HEK293 (cell line): ENCODE results near the gene ADAMTS12.

Experiments
- IKZF3 ChIP-seq: fragments of 450-650 bp; IDR thresholded peaks from 2 replicates; pipeline ENCODE4 v1.5.0; 2018; ENCODE audit warnings: missing biosample characterization, mild to moderate bottlenecking, missing genetic modification characterization, moderate library complexity
- RBAK ChIP-seq: fragments of 450-650 bp; formaldehyde crosslinking; IDR thresholded peaks from 2 replicates; pipeline ENCODE4 v1.5.1; 2016; ENCODE audit warnings: missing biosample characterization, missing genetic modification characterization
- YY1 ChIP-seq: fragments of 450-650 bp; formaldehyde crosslinking; IDR thresholded peaks from 2 replicates; pipeline ENCODE4 v1.5.1; 2018; ENCODE audit warnings: missing biosample characterization, missing genetic modification characterization
- ZEB2 ChIP-seq: fragments of 450-650 bp; formaldehyde crosslinking; IDR thresholded peaks from 2 replicates; pipeline ENCODE4 v1.5.1; 2016; ENCODE audit warnings: missing biosample characterization, missing genetic modification characterization
- ZNF214 ChIP-seq: fragments of 450-650 bp; formaldehyde crosslinking; IDR thresholded peaks from 2 replicates; pipeline ENCODE4 v1.5.1; 2017; ENCODE audit warnings: missing biosample characterization, mild to moderate bottlenecking, missing genetic modification characterization, borderline replicate concordance
- ZNF239 ChIP-seq: fragments of 450-650 bp; formaldehyde crosslinking; IDR thresholded peaks from 2 replicates; pipeline ENCODE4 v1.5.1; 2016; ENCODE audit warnings: missing biosample characterization, missing genetic modification characterization
- ZNF292 ChIP-seq: fragments of 450-650 bp; formaldehyde crosslinking; IDR thresholded peaks from 2 replicates; pipeline ENCODE4 v1.5.1; 2016; ENCODE audit warnings: low read depth, missing biosample characterization, missing genetic modification characterization, borderline replicate concordance
- ZNF561 ChIP-seq: fragments of 450-650 bp; IDR thresholded peaks from 2 replicates; pipeline ENCODE4 v1.5.1; 2018; ENCODE audit warnings: missing biosample characterization, missing genetic modification characterization, borderline replicate concordance
- TF ChIP-seq, protein P1 (sequence below): fragments of 450-650 bp; formaldehyde crosslinking; IDR thresholded peaks from 2 replicates; pipeline ENCODE4 v1.5.1; 2017; ENCODE audit warnings: missing biosample characterization, missing genetic modification characterization
- TF ChIP-seq, protein P2 (sequence below): fragments of 450-650 bp; formaldehyde crosslinking; IDR thresholded peaks from 2 replicates; pipeline ENCODE4 v1.5.1; 2016; ENCODE audit warnings: missing biosample characterization, missing genetic modification characterization
- TF ChIP-seq, protein P3 (sequence below): fragments of 450-650 bp; formaldehyde crosslinking; IDR thresholded peaks from 2 replicates; pipeline ENCODE4 v1.5.1; 2016; ENCODE audit warnings: missing biosample characterization, missing genetic modification characterization, borderline replicate concordance
- TF ChIP-seq, protein P4 (sequence below): fragments of 450-650 bp; formaldehyde crosslinking; IDR thresholded peaks from 2 replicates; pipeline ENCODE4 v1.5.1; 2016; ENCODE audit warnings: missing biosample characterization, missing genetic modification characterization
- TF ChIP-seq, protein P5 (sequence below): fragments of 450-650 bp; formaldehyde crosslinking; IDR thresholded peaks from 2 replicates; pipeline ENCODE4 v1.5.1; 2016; ENCODE audit warnings: missing biosample characterization, missing genetic modification characterization

DNA sequence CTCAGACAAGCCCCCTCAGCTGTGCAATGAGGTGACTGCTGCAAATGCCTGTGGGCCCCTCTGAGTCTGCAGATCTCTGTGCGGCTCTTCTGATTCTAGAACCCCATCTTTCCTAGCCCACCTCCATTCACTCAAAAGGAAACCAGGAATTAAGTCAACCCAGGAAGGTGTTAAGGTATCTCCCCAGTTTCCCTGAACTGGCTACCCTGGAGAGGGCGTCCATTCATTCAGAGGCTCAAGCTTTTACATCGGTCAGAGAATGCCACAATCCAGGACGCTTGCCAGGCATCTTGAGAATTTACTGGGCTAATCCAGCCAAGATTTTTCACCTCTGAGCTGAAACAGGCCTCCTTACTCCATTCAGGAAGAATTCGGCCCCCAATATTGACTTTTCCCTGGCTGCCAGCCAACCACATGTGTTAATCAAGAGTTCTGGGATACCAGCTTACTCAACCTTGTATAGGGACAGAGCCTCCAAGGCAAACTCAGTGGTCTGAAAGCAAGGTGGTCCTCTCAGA, 889 bp upstream of the ADAMTS12 start:
- TF ChIP-seq ZNF214 (tag by site-specific recombination) (no peak), ZNF561 (tag by site-specific recombination) (no peak), ZNF292 (tag by site-specific recombination) (no peak), IKZF3 (tag by site-specific recombination) (no peak), RBAK (tag by site-specific recombination) (no peak), YY1 (tag by site-specific recombination) (no peak), ZNF239 (tag by site-specific recombination) (no peak), ZEB2 (no peak)
- TF ChIP-seq, protein P1, sequence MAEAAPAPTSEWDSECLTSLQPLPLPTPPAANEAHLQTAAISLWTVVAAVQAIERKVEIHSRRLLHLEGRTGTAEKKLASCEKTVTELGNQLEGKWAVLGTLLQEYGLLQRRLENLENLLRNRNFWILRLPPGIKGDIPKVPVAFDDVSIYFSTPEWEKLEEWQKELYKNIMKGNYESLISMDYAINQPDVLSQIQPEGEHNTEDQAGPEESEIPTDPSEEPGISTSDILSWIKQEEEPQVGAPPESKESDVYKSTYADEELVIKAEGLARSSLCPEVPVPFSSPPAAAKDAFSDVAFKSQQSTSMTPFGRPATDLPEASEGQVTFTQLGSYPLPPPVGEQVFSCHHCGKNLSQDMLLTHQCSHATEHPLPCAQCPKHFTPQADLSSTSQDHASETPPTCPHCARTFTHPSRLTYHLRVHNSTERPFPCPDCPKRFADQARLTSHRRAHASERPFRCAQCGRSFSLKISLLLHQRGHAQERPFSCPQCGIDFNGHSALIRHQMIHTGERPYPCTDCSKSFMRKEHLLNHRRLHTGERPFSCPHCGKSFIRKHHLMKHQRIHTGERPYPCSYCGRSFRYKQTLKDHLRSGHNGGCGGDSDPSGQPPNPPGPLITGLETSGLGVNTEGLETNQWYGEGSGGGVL (tag by site-specific recombination) = no peak
- TF ChIP-seq, protein P2, sequence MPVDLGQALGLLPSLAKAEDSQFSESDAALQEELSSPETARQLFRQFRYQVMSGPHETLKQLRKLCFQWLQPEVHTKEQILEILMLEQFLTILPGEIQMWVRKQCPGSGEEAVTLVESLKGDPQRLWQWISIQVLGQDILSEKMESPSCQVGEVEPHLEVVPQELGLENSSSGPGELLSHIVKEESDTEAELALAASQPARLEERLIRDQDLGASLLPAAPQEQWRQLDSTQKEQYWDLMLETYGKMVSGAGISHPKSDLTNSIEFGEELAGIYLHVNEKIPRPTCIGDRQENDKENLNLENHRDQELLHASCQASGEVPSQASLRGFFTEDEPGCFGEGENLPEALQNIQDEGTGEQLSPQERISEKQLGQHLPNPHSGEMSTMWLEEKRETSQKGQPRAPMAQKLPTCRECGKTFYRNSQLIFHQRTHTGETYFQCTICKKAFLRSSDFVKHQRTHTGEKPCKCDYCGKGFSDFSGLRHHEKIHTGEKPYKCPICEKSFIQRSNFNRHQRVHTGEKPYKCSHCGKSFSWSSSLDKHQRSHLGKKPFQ (tag by site-specific recombination) = no peak
- TF ChIP-seq, protein P3, sequence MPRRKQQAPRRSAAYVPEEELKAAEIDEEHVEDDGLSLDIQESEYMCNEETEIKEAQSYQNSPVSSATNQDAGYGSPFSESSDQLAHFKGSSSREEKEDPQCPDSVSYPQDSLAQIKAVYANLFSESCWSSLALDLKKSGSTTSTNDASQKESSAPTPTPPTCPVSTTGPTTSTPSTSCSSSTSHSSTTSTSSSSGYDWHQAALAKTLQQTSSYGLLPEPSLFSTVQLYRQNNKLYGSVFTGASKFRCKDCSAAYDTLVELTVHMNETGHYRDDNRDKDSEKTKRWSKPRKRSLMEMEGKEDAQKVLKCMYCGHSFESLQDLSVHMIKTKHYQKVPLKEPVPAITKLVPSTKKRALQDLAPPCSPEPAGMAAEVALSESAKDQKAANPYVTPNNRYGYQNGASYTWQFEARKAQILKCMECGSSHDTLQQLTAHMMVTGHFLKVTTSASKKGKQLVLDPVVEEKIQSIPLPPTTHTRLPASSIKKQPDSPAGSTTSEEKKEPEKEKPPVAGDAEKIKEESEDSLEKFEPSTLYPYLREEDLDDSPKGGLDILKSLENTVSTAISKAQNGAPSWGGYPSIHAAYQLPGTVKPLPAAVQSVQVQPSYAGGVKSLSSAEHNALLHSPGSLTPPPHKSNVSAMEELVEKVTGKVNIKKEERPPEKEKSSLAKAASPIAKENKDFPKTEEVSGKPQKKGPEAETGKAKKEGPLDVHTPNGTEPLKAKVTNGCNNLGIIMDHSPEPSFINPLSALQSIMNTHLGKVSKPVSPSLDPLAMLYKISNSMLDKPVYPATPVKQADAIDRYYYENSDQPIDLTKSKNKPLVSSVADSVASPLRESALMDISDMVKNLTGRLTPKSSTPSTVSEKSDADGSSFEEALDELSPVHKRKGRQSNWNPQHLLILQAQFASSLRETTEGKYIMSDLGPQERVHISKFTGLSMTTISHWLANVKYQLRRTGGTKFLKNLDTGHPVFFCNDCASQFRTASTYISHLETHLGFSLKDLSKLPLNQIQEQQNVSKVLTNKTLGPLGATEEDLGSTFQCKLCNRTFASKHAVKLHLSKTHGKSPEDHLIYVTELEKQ = no peak
- TF ChIP-seq, protein P4, sequence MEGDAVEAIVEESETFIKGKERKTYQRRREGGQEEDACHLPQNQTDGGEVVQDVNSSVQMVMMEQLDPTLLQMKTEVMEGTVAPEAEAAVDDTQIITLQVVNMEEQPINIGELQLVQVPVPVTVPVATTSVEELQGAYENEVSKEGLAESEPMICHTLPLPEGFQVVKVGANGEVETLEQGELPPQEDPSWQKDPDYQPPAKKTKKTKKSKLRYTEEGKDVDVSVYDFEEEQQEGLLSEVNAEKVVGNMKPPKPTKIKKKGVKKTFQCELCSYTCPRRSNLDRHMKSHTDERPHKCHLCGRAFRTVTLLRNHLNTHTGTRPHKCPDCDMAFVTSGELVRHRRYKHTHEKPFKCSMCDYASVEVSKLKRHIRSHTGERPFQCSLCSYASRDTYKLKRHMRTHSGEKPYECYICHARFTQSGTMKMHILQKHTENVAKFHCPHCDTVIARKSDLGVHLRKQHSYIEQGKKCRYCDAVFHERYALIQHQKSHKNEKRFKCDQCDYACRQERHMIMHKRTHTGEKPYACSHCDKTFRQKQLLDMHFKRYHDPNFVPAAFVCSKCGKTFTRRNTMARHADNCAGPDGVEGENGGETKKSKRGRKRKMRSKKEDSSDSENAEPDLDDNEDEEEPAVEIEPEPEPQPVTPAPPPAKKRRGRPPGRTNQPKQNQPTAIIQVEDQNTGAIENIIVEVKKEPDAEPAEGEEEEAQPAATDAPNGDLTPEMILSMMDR (tag by site-specific recombination) = no peak
- TF ChIP-seq, protein P5, sequence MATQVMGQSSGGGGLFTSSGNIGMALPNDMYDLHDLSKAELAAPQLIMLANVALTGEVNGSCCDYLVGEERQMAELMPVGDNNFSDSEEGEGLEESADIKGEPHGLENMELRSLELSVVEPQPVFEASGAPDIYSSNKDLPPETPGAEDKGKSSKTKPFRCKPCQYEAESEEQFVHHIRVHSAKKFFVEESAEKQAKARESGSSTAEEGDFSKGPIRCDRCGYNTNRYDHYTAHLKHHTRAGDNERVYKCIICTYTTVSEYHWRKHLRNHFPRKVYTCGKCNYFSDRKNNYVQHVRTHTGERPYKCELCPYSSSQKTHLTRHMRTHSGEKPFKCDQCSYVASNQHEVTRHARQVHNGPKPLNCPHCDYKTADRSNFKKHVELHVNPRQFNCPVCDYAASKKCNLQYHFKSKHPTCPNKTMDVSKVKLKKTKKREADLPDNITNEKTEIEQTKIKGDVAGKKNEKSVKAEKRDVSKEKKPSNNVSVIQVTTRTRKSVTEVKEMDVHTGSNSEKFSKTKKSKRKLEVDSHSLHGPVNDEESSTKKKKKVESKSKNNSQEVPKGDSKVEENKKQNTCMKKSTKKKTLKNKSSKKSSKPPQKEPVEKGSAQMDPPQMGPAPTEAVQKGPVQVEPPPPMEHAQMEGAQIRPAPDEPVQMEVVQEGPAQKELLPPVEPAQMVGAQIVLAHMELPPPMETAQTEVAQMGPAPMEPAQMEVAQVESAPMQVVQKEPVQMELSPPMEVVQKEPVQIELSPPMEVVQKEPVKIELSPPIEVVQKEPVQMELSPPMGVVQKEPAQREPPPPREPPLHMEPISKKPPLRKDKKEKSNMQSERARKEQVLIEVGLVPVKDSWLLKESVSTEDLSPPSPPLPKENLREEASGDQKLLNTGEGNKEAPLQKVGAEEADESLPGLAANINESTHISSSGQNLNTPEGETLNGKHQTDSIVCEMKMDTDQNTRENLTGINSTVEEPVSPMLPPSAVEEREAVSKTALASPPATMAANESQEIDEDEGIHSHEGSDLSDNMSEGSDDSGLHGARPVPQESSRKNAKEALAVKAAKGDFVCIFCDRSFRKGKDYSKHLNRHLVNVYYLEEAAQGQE = no peak
